Measurements from ENCODE around the gene ANKH. TPM values are rescaled to one million over a fixed set of nuclear protein-coding genes. Genes with fewer than 3 reads are reported as not detected.

The ANKH gene
- total and polyA plus RNA-seq, 10 donors = 9.0 to 87.3 (median 46.7) TPM

- DNase-seq = no peak
- no peak for TF ChIP-seq POLR2A (IDR thresholded peaks at IDR 0.05)
- Histone ChIP-seq H3K36me3 (peaks cover 0 to 48% (median 14%) of the 10 kb centered on the region in 6 donors), H3K27me3 (replicated peaks in 1 of 7) (no peaks in the 10 kb centered on the region), H3K4me1 (peaks cover 26 to 75% (median 45%) of the 10 kb centered on the region in 6 donors), H3K9me3 (no peaks in the 10 kb centered on the region), H3K27ac (peak overlapping the region; percentile 30 to 69 (median 64)), H3K4me3 (peak overlapping the region in 2 of 8 donors; percentile 4 to 49)
- intact Hi-C loops (cut with DNase I; ENCODE audit: low total_unique reads) = no loop called here
- WGBS, 5 donors = 15 to 29% (median 23%) methylated on average over 3 of the region's 3 CpGs
Observed at GRCh38 chr5:14676320-14676719, 195.3 kb downstream of the ANKH start.

GRCh38 chr5:14675865-14676300 is 195.7 kb downstream of the ANKH start:
- H3K36me3 ChIP-seq = peaks cover 0 to 43% (median 10%) of the 10 kb centered on the region in 6 donors
- no peak for DNase-seq
- TF ChIP-seq POLR2AphosphoS5 (IDR thresholded peaks at IDR 0.05) (no peak), CTCF (IDR thresholded peaks at IDR 0.05 in 8 of 11, conservative IDR thresholded peaks at IDR 0.05 in 3 of 11) (no peak), POLR2A (IDR thresholded peaks at IDR 0.05) (no peak)
- intact Hi-C loops (cut with DNase I; ENCODE audit: low total_unique reads) = no loop called here
- H3K27ac ChIP-seq = peak overlapping the region; percentile 30 to 69 (median 64)
- WGBS, 5 donors = 13 to 18% (median 15%) methylated on average over 6 of the region's 6 CpGs
- H3K4me3 ChIP-seq = peak overlapping the region in 3 of 8 donors; percentile 4 to 49 (median 8)
- H3K27me3 ChIP-seq (replicated peaks in 1 of 7) = no peaks in the 10 kb centered on the region
- H3K4me1 ChIP-seq = peaks cover 31 to 79% (median 49%) of the 10 kb centered on the region in 6 donors
- no peaks in the 10 kb centered on the region for H3K9me3 ChIP-seq

GRCh38 chr5:14674983-14675854 is 196.4 kb downstream of the ANKH start:
- no peak for DNase-seq
- intact Hi-C loops (cut with DNase I; ENCODE audit: low total_unique reads) = no loop called here
- Histone ChIP-seq H3K27me3 (replicated peaks in 1 of 7) (no peaks in the 10 kb centered on the region), H3K27ac (peak overlapping the region; percentile 30 to 69 (median 64)), H3K4me1 (peaks cover 36 to 81% (median 56%) of the 10 kb centered on the region in 6 donors), H3K36me3 (peaks cover 0 to 37% (median 3%) of the 10 kb centered on the region in 6 donors), H3K9me3 (no peaks in the 10 kb centered on the region), H3K4me3 (peak overlapping the region in 3 of 8 donors; percentile 4 to 49 (median 8))
- TF ChIP-seq POLR2A (IDR thresholded peaks at IDR 0.05) = no peak
- 79 to 85% (median 81%) methylated on average over 8 of the region's 8 CpGs for WGBS, 5 donors

GRCh38 chr5:14673443-14673842 is 198.1 kb downstream of the ANKH start:
- no peak overlapping the region for H3K4me3 ChIP-seq
- peaks cover 36 to 98% (median 73%) of the 10 kb centered on the region in 6 donors for H3K4me1 ChIP-seq
- DNase-seq = no peak
- 78 to 91% (median 89%) methylated on average over 3 of the region's 3 CpGs for WGBS, 5 donors
- peaks cover 0 to 19% (median 2%) of the 10 kb centered on the region in 6 donors for H3K36me3 ChIP-seq
- intact Hi-C loops (cut with DNase I; ENCODE audit: low total_unique reads) = no loop called here
- no peaks in the 10 kb centered on the region for H3K27me3 ChIP-seq (replicated peaks in 1 of 7)
- no peak overlapping the region for H3K27ac ChIP-seq
- no peak for TF ChIP-seq CTCF (IDR thresholded peaks at IDR 0.05 in 8 of 11, conservative IDR thresholded peaks at IDR 0.05 in 3 of 11)
- TF ChIP-seq POLR2A (IDR thresholded peaks at IDR 0.05) = no peak
- no peak for TF ChIP-seq POLR2AphosphoS5 (IDR thresholded peaks at IDR 0.05)
- H3K9me3 ChIP-seq = no peaks in the 10 kb centered on the region
